SU-DHL-6 (cell line): ENCODE results near the gene PRORP.
"Not testable (repeated sequence)": the region's sequence is repeated elsewhere in the genome, so short reads cannot be mapped to it uniquely, and the experiment has no call there.

ENCODE experiments used
- H2AFZ ChIP-seq: fragments of 200-600 bp; sonication (generic); 2 replicates; pipeline ENCODE4 v1.6.1; 2014; ENCODE audit warnings: low read depth, mild to moderate bottlenecking, moderate library complexity, mixed read lengths, antibody characterized with exemption, low read length; ENCODE audit not compliant: severe bottlenecking
- H3F3A ChIP-seq: fragments of 200-600 bp; shearing (Covaris generic); 2 replicates; pipeline ENCODE4 v1.6.0; 2016; ENCODE audit warnings: antibody characterized with exemption, mild to moderate bottlenecking; ENCODE audit not compliant: insufficient read depth
- H3K27ac ChIP-seq: fragments of 200-600 bp; sonication (generic); 2 replicates; pipeline ENCODE4 v1.5.1; 2016; ENCODE audit warnings: low read depth, mild to moderate bottlenecking, low read length, moderate library complexity, mixed read lengths
- H3K27me3 ChIP-seq: fragments of 200-600 bp; sonication (generic), shearing (Covaris generic); 2 replicates; pipeline ENCODE4 v1.6.0; 2014; ENCODE audit warnings: mild to moderate bottlenecking, low read length
- H3K36me3 ChIP-seq: fragments of 200-600 bp; sonication (generic); 2 replicates; pipeline ENCODE4 v1.6.1; 2014; ENCODE audit warnings: mild to moderate bottlenecking, low read length, mixed read lengths
- H3K4me2 ChIP-seq: fragments of 300-600, 200-600 bp; shearing (Covaris generic), sonication (generic); 2 replicates; pipeline ENCODE4 v1.6.0; 2014; ENCODE audit warnings: low read length, low read depth, mild to moderate bottlenecking; ENCODE audit not compliant: poor library complexity, severe bottlenecking
- H3K4me3 ChIP-seq: fragments of 200-600 bp; sonication (generic); 2 replicates; pipeline ENCODE4 v1.5.1; 2014; ENCODE audit warnings: antibody characterized with exemption, low read length, mild to moderate bottlenecking, mixed read lengths; ENCODE audit not compliant: insufficient read depth, poor library complexity, severe bottlenecking
- H3K79me2 ChIP-seq: fragments of 200-600 bp; sonication (generic); 2 replicates; pipeline ENCODE4 v1.6.1; 2014; ENCODE audit warnings: mild to moderate bottlenecking, low read length, moderate library complexity; ENCODE audit not compliant: insufficient read depth
- H3K9ac ChIP-seq: fragments of 200-600 bp; sonication (generic); 2 replicates; pipeline ENCODE4 v1.7.0; 2014; ENCODE audit warnings: mild to moderate bottlenecking, low read length
- H3K9me2 ChIP-seq: fragments of 200-600 bp; sonication (generic); replicated peaks from 2 replicates; pipeline ENCODE4 v1.6.1; 2014; ENCODE audit warnings: low read length; ENCODE audit not compliant: insufficient read depth
- H3K9me3 ChIP-seq: fragments of 200-600 bp; sonication (generic); 2 replicates; pipeline ENCODE4 v1.6.1; 2014; ENCODE audit warnings: low read length, mixed read lengths; ENCODE audit not compliant: insufficient read depth
- H4K20me1 ChIP-seq: fragments of 200-600 bp; sonication (generic); 2 replicates; pipeline ENCODE4 v1.6.1; 2014; ENCODE audit warnings: low read depth, mild to moderate bottlenecking, antibody characterized with exemption, low read length, moderate library complexity, mixed read lengths
- CTCF ChIP-seq: fragments of 200-600 bp; sonication (generic); IDR thresholded peaks from one replicate; pipeline ENCODE4 v1.5.1; 2017; ENCODE audit warnings: antibody characterized with exemption, mild to moderate bottlenecking, low read length, moderate library complexity; ENCODE audit not compliant: insufficient read depth, poor library complexity, severe bottlenecking
- EZH2phosphoT487 ChIP-seq: fragments of 200-600 bp; sonication (generic), shearing (Covaris generic); conservative IDR thresholded peaks from 2 replicates; pipeline ENCODE4 v1.6.1; 2018; ENCODE audit warnings: mild to moderate bottlenecking, antibody characterized with exemption, low read length, moderate library complexity, mixed read lengths

The PRORP gene

GRCh38 chr14:35149239-35149638, 26.9 kb downstream of the PRORP start:
- H3K4me3 ChIP-seq: no peak overlapping the region
- H3K9me3 ChIP-seq: no peaks in the 10 kb centered on the region
- H2AFZ ChIP-seq: no peak overlapping the region
- H3K79me2 ChIP-seq: peaks cover 36% of the 10 kb centered on the region
- no peak overlapping the region for H3K27ac ChIP-seq
- H3K27me3 ChIP-seq: no peaks in the 10 kb centered on the region
- no peak overlapping the region for H3K4me2 ChIP-seq
- H3K9me2 ChIP-seq: no peaks in the 10 kb centered on the region
- no peak overlapping the region for H3K9ac ChIP-seq
- no peaks in the 10 kb centered on the region for H4K20me1 ChIP-seq
- TF ChIP-seq EZH2phosphoT487: no peak
- TF ChIP-seq CTCF: no peak
- no peaks in the 10 kb centered on the region for H3F3A ChIP-seq
- H3K36me3 ChIP-seq: no peaks in the 10 kb centered on the region; the same call in 1 of the 2 replicates

GRCh38 chr14:35152531-35152930, 30.2 kb downstream of the PRORP start:
- H3K27me3 ChIP-seq, H3K36me3 ChIP-seq, H3F3A ChIP-seq, H3K9ac ChIP-seq, H2AFZ ChIP-seq, H3K27ac ChIP-seq, H4K20me1 ChIP-seq, H3K9me2 ChIP-seq, H3K4me2 ChIP-seq, H3K4me3 ChIP-seq, H3K9me3 ChIP-seq: not testable (repeated sequence)
- H3K79me2 ChIP-seq: peaks cover 27% of the 10 kb centered on the region; the same call in 1 of the 2 replicates

GRCh38 chr14:35154016-35154415, 31.7 kb downstream of the PRORP start:
- 0 out of 2 replicates have a peak, but pooled peaks cover 3% of the 10 kb centered on the region for H3F3A ChIP-seq
- H3K27ac ChIP-seq: no peak overlapping the region
- no peaks in the 10 kb centered on the region; the same call in 1 of the 2 replicates for H3K36me3 ChIP-seq
- no peak overlapping the region for H3K4me2 ChIP-seq
- H2AFZ ChIP-seq: no peak overlapping the region
- TF ChIP-seq CTCF (no peak), EZH2phosphoT487 (no peak)
- H3K4me3 ChIP-seq: no peak overlapping the region
- H3K27me3 ChIP-seq: no peaks in the 10 kb centered on the region
- no peaks in the 10 kb centered on the region for H4K20me1 ChIP-seq
- no peaks in the 10 kb centered on the region for H3K9me2 ChIP-seq
- H3K79me2 ChIP-seq: peaks cover 26% of the 10 kb centered on the region; the same call in 1 of the 2 replicates
- no peak overlapping the region for H3K9ac ChIP-seq
- H3K9me3 ChIP-seq: no peaks in the 10 kb centered on the region

- H4K20me1 ChIP-seq: no peaks in the 10 kb centered on the region
- no peak overlapping the region for H2AFZ ChIP-seq
- H3K27ac ChIP-seq: peak overlapping the region; percentile 17; the same call in 1 of the 2 replicates
- no peak overlapping the region for H3K4me2 ChIP-seq
- H3K9me2 ChIP-seq: no peaks in the 10 kb centered on the region
- H3K79me2 ChIP-seq: peaks cover 17% of the 10 kb centered on the region; the same call in 1 of the 2 replicates
- 0 out of 2 replicates have a peak, but pooled peaks cover 3% of the 10 kb centered on the region for H3F3A ChIP-seq
- H3K9me3 ChIP-seq: no peaks in the 10 kb centered on the region
- H3K9ac ChIP-seq: no peak overlapping the region
- no peaks in the 10 kb centered on the region; the same call in 1 of the 2 replicates for H3K36me3 ChIP-seq
- no peaks in the 10 kb centered on the region for H3K27me3 ChIP-seq
- TF ChIP-seq CTCF (no peak), EZH2phosphoT487 (no peak)
- H3K4me3 ChIP-seq: no peak overlapping the region
Observed at GRCh38 chr14:35155962-35156361, 33.6 kb downstream of the PRORP start.
